HG03060 (cell line): Measurements from ENCODE around the gene DCAF15.

ENCODE experiments used
- ATAC-seq: cut with Tn5 transposase; IDR thresholded peaks from one replicate; pipeline ENCODE4 v1.9.1; 2021; ENCODE audit warnings: low read depth, moderate number of reproducible peaks; ENCODE audit not compliant: unreplicated experiment

Gene DCAF15

GRCh38 chr19:13989487-13989886 is 37.2 kb downstream of the DCAF15 start:
- no peak for ATAC-seq

- ATAC-seq, result no peak
Observed at GRCh38 chr19:13990085-13990484, 37.8 kb downstream of the DCAF15 start.

GRCh38 chr19:13992025-13992424 is 39.7 kb downstream of the DCAF15 start:
- ATAC-seq, result no peak

GRCh38 chr19:13993590-13994300 is 41.4 kb downstream of the DCAF15 start:
- ATAC-seq, result no peak

- no peak for ATAC-seq
Observed at GRCh38 chr19:13995017-13995728, 42.9 kb downstream of the DCAF15 start.

- ATAC-seq, result no peak
Observed at GRCh38 chr19:13995878-13996765, 43.8 kb downstream of the DCAF15 start.

GRCh38 chr19:13996928-13997630 is 44.8 kb downstream of the DCAF15 start:
- ATAC-seq, result no peak

- no peak for ATAC-seq
Observed at GRCh38 chr19:13997631-13997962, 45.3 kb downstream of the DCAF15 start.

- no peak for ATAC-seq
Observed at GRCh38 chr19:13998426-13998825, 46.1 kb downstream of the DCAF15 start.

- ATAC-seq, result no peak
Observed at GRCh38 chr19:13999085-13999484, 46.8 kb downstream of the DCAF15 start.

GRCh38 chr19:14000691-14001375 is 48.5 kb downstream of the DCAF15 start:
- no peak for ATAC-seq

GRCh38 chr19:14002571-14003250 is 50.4 kb downstream of the DCAF15 start:
- ATAC-seq, result no peak

- no peak for ATAC-seq
Observed at GRCh38 chr19:14003251-14004055, 51.1 kb downstream of the DCAF15 start.

GRCh38 chr19:14004619-14005348 is 52.5 kb downstream of the DCAF15 start:
- ATAC-seq, result no peak

GRCh38 chr19:14005349-14006084 is 53.2 kb downstream of the DCAF15 start:
- no peak for ATAC-seq

GRCh38 chr19:14006085-14006765 is 53.9 kb downstream of the DCAF15 start, which contains the start of gene RFX1:
Gene RFX1, minus strand, starts transcription at chr19:14006320. Its CDS starts 12,477 bp downstream, at chr19:13993843.
- peak; percentile 70 for ATAC-seq
